Endodermal cell (in vitro differentiated cells): ENCODE data around the gene TRAF3. TPM values are rescaled to one million over a fixed set of nuclear protein-coding genes. Genes with fewer than 3 reads are reported as not detected.
A peak's percentile ranks its signal among the peaks of the same experiment; 100 is the strongest.

Experiments
- DNase-seq: peaks from one replicate; pipeline ENCODE4 v3.0.0-alpha.2; 2017
- H3K27ac ChIP-seq: 2 replicates; pipeline ENCODE4 v1.5.1; 2013; ENCODE audit warnings: mild to moderate bottlenecking, low read depth, low read length, moderate library complexity
- H3K27me3 ChIP-seq: 2 replicates; pipeline ENCODE4 v1.6.1; 2013; ENCODE audit warnings: mild to moderate bottlenecking, low read length, moderate library complexity; ENCODE audit not compliant: insufficient read depth, control insufficient read depth, poor library complexity, severe bottlenecking
- H3K36me3 ChIP-seq: 2 replicates; pipeline ENCODE4 v1.7.0; 2013; ENCODE audit warnings: mild to moderate bottlenecking, low read length, moderate library complexity; ENCODE audit not compliant: control insufficient read depth, insufficient read depth
- H3K4me1 ChIP-seq: one replicate; pipeline ENCODE4 v1.7.0; 2013; ENCODE audit warnings: low read length; ENCODE audit not compliant: control insufficient read depth, insufficient read depth
- H3K4me3 ChIP-seq: 2 replicates; pipeline ENCODE4 v1.5.1; 2013; ENCODE audit warnings: mild to moderate bottlenecking, low read length, moderate library complexity
- H3K9ac ChIP-seq: 2 replicates; pipeline ENCODE4 v1.6.1; 2013; ENCODE audit warnings: mild to moderate bottlenecking, low read length, moderate library complexity; ENCODE audit not compliant: poor library complexity, severe bottlenecking; ENCODE audit errors: extremely low read depth
- H3K9me3 ChIP-seq: 2 replicates; pipeline ENCODE4 v1.6.1; 2013; ENCODE audit warnings: mild to moderate bottlenecking, low read length, moderate library complexity; ENCODE audit not compliant: control insufficient read depth
- H3K27ac Mint-ChIP-seq: 2 replicates; pipeline ENCODE4 v1.8.0; 2020; ENCODE audit warnings: mixed read lengths
- H3K27me3 Mint-ChIP-seq: 2 replicates; pipeline ENCODE4 v1.8.0; 2021; ENCODE audit warnings: mild to moderate bottlenecking, mixed read lengths; ENCODE audit not compliant: insufficient read depth
- H3K36me3 Mint-ChIP-seq: 2 replicates; pipeline ENCODE4 v1.8.0; 2020; ENCODE audit warnings: low read depth, mixed read lengths
- H3K4me1 Mint-ChIP-seq: 2 replicates; pipeline ENCODE4 v1.8.0; 2020; ENCODE audit warnings: mixed read lengths
- H3K4me3 Mint-ChIP-seq: 2 replicates; pipeline ENCODE4 v1.8.0; 2020; ENCODE audit warnings: mild to moderate bottlenecking, moderate library complexity, mixed read lengths
- H3K9me3 Mint-ChIP-seq: 2 replicates; pipeline ENCODE4 v1.8.0; 2020; ENCODE audit warnings: mild to moderate bottlenecking, mixed read lengths
- WGBS, 2 experiments: methylation state at CpG; one replicate each; pipeline versions ENCODE4 v1.1.5 to v1.1.7; 2013; ENCODE audit warnings: missing lambda C conversion rate in 2 of 2, mixed read lengths in 1 of 2; ENCODE audit not compliant: insufficient coverage in 1 of 2, insufficient read length in 1 of 2; 5-methylcytosine and 5-hydroxymethylcytosine counted together
- total RNA-seq, 2 donors: library from RNA; stranded (reverse); fragmentation: NEBNext Ultra II Directional in 1 of 2; extraction: Animal tissue kit (Norgen Biotek cat#: 25700) in 1 of 2; gene quantifications; 2 replicates in 1 of 2; 3 replicates in 1 of 2; pipeline ENCODE4 v1.2.1, GENCODE V29; 2021
- TF ChIP-seq, protein P1 (sequence below): fragments of 200-600 bp; sonication (generic); conservative IDR thresholded peaks from 2 replicates; pipeline ENCODE4 v1.5.0; 2021; ENCODE audit warnings: antibody characterized with exemption, mild to moderate bottlenecking

TRAF3 gene
- total RNA-seq, 2 donors from 2014 or later, result 16.7 to 23.8 TPM

DNA sequence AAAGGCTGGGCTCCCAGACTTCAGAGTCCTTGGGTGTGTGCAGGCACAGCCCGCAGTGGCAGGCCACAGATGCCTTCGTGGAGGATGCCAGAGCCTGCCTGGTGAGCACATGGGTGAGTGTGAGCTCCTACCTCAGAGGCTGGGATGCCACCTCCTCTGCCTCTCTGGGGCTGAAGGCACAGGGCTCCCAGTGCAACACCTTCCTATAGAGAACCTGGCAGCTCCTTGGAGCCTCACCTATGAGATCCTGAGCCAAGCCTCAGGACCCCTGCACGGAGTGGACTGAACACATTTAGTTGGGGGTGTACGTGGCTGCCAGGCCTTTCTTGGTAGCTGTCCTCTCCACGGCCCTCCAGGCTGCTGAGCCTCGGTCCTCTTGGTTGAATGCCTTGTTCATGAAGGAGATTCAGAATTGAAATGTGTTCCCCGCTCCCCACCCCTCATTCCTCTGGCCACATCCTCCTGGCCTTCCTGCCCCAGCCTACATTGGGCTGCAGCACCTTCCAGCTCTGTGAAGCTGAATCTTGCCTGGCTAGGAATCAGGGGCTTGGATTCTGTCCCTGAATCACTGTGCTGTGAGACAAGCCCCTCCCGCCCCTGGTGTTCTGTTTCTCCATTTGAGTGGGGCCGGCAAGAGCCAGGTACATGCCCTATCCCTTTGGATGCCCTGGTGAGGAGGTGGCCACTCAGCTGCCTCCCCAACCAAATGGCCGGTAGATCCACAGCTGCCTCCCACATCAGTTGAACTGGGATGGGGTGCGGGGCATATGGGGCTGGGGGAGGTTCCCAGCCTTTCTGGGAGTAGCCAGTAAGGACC lies 38.7 kb upstream of the TRAF3 start:
- Histone ChIP-seq H3K27me3 (no peaks in the 10 kb centered on the region), H3K4me1 (no peaks in the 10 kb centered on the region), H3K9me3 (peaks cover 6% of the 10 kb centered on the region), H3K36me3 (no peaks in the 10 kb centered on the region), H3K4me3 (no peak overlapping the region), H3K9ac (no peak overlapping the region), H3K27ac (no peak overlapping the region)
- WGBS, 2 experiments, result 93 to 96% methylated on average over 8 to 11 of the region's 11 CpGs
- Mint-ChIP-seq H3K36me3 (peaks cover 28% of the 10 kb centered on the region), H3K27ac (peak overlapping the region; percentile 66), H3K4me1 (no peaks in the 10 kb centered on the region), H3K9me3 (peaks cover 24% of the 10 kb centered on the region), H3K4me3 (no peak overlapping the region), H3K27me3 (no peaks in the 10 kb centered on the region)
- TF ChIP-seq, protein P1, sequence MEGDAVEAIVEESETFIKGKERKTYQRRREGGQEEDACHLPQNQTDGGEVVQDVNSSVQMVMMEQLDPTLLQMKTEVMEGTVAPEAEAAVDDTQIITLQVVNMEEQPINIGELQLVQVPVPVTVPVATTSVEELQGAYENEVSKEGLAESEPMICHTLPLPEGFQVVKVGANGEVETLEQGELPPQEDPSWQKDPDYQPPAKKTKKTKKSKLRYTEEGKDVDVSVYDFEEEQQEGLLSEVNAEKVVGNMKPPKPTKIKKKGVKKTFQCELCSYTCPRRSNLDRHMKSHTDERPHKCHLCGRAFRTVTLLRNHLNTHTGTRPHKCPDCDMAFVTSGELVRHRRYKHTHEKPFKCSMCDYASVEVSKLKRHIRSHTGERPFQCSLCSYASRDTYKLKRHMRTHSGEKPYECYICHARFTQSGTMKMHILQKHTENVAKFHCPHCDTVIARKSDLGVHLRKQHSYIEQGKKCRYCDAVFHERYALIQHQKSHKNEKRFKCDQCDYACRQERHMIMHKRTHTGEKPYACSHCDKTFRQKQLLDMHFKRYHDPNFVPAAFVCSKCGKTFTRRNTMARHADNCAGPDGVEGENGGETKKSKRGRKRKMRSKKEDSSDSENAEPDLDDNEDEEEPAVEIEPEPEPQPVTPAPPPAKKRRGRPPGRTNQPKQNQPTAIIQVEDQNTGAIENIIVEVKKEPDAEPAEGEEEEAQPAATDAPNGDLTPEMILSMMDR, result no peak
- no peak for DNase-seq

DNA sequence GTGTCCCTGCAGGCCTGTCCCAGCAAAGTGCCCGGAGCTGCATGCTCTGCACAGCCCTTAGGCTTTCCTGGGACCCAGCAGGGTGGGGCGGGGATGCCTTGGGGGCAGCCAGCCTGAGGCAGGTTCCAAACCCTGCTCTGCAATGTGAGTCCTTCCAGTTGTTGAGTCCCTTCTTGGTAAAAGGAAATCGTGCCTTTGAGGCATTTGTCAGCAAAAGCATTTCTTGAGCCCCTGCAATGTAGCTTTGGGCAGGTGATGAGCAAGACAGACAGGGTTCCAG lies 38.1 kb upstream of the TRAF3 start:
- H3K4me1 Mint-ChIP-seq, result no peaks in the 10 kb centered on the region
- no peak overlapping the region for H3K27ac Mint-ChIP-seq
- no peaks in the 10 kb centered on the region for H3K27me3 ChIP-seq
- TF ChIP-seq, protein P1, result no peak
- H3K36me3 Mint-ChIP-seq, result peaks cover 26% of the 10 kb centered on the region
- DNase-seq, result no peak
- no peak overlapping the region for H3K27ac ChIP-seq
- peaks cover 24% of the 10 kb centered on the region for H3K9me3 Mint-ChIP-seq
- no peak overlapping the region for H3K4me3 Mint-ChIP-seq
- WGBS, 2 experiments, result 91 to 100% methylated on average over 2 to 3 of the region's 3 CpGs
- H3K4me1 ChIP-seq, result no peaks in the 10 kb centered on the region
- H3K4me3 ChIP-seq, result no peak overlapping the region
- no peak overlapping the region for H3K9ac ChIP-seq
- peaks cover 6% of the 10 kb centered on the region for H3K9me3 ChIP-seq
- H3K36me3 ChIP-seq, result no peaks in the 10 kb centered on the region
- H3K27me3 Mint-ChIP-seq, result no peaks in the 10 kb centered on the region

DNA sequence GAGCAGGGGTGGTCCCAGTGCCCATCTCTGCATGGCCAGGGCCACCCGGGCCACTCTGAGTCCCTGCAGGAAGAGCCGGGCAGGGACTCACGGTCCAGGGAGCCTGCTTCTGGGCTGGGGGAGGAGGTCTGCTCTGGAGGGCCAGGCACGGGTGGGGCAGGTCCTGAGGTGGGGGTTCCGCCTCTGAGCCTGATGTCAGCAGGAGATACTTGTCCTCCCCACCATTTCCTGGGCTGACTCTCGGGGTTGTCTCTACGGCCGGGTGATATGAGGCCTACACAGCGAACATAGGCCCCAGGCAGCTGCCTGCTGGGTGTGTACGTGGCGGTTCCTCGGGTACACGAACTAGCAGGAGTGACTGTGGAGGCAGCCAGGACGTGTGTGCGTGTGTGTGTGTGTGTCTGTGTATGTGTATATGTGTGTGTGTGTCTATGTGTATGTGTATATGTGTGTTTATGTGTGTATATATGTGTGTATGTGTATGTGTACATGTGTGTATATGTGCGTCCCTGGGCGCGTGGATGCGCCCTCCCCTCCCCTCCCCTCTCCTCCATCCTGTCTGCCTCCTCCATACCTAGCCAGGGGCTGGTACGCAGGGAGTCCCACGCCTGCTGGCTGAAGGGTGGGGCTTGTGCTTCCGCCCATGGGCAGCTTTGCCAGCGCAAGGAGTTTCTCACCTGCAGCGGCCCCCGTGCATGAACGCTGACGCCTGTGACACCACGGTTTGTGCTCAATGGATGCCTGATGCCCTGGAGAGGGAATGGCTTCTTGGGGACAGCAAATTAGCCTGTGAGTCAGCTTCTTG lies 30.4 kb upstream of the TRAF3 start:
- Histone ChIP-seq H3K4me3 (no peak overlapping the region), H3K27ac (no peak overlapping the region), H3K9me3 (no peaks in the 10 kb centered on the region), H3K4me1 (peaks cover 11% of the 10 kb centered on the region), H3K27me3 (no peaks in the 10 kb centered on the region), H3K9ac (no peak overlapping the region), H3K36me3 (no peaks in the 10 kb centered on the region)
- TF ChIP-seq, protein P1, result no peak
- peaks cover 16% of the 10 kb centered on the region for H3K4me1 Mint-ChIP-seq
- H3K4me3 Mint-ChIP-seq, result no peak overlapping the region
- H3K9me3 Mint-ChIP-seq, result peaks cover 11% of the 10 kb centered on the region
- H3K36me3 Mint-ChIP-seq, result peaks cover 29% of the 10 kb centered on the region
- 94% methylated on average over 19 to 24 of the region's 28 CpGs for WGBS, 2 experiments
- DNase-seq, result no peak
- no peak overlapping the region for H3K27ac Mint-ChIP-seq
- no peaks in the 10 kb centered on the region for H3K27me3 Mint-ChIP-seq
